AG09309 (cell line): ENCODE measurements around the gene WDFY4.

ENCODE experiments used
- DNase-seq: peaks from one replicate; pipeline ENCODE4 v3.0.0-alpha.2; 2010; ENCODE audit warnings: low read depth
- H3K4me3 ChIP-seq: 2 replicates; pipeline ENCODE4 v1.5.1; 2011; ENCODE audit warnings: mild to moderate bottlenecking, low read depth, low read length, moderate library complexity; ENCODE audit not compliant: control insufficient read depth
- CTCF ChIP-seq: IDR thresholded peaks from 2 replicates; pipeline ENCODE4 v1.5.1; 2011; ENCODE audit warnings: mild to moderate bottlenecking, low read depth, low read length, inconsistent platforms; ENCODE audit not compliant: insufficient read depth, control insufficient read depth; ENCODE audit errors: missing control alignments

WDFY4 gene

GRCh38 chr10:48685731-48686130, 1.1 kb downstream of the WDFY4 start:
- TF ChIP-seq CTCF, result no peak
- DNase-seq, result no peak
- no peak overlapping the region for H3K4me3 ChIP-seq

GRCh38 chr10:48690791-48691660, 6.4 kb downstream of the WDFY4 start:
- TF ChIP-seq CTCF, result no peak
- no peak overlapping the region for H3K4me3 ChIP-seq
- no peak for DNase-seq

- no peak for DNase-seq
- no peak overlapping the region for H3K4me3 ChIP-seq
- TF ChIP-seq CTCF, result no peak
Observed at GRCh38 chr10:48691812-48692528, 7.3 kb downstream of the WDFY4 start.

- H3K4me3 ChIP-seq, result no peak overlapping the region
- no peak for TF ChIP-seq CTCF
- no peak for DNase-seq
Observed at GRCh38 chr10:48692748-48693147, 8.1 kb downstream of the WDFY4 start.

GRCh38 chr10:48693206-48693605, 8.5 kb downstream of the WDFY4 start:
- H3K4me3 ChIP-seq, result no peak overlapping the region
- TF ChIP-seq CTCF, result no peak
- no peak for DNase-seq

GRCh38 chr10:48694371-48695030, 9.8 kb downstream of the WDFY4 start:
- TF ChIP-seq CTCF, result no peak
- H3K4me3 ChIP-seq, result no peak overlapping the region
- no peak for DNase-seq
